Central memory CD4-positive, alpha-beta T cell (primary cell): Measurements from ENCODE around the gene ZNF275.
"Not testable (repeated sequence)": the region's sequence is repeated elsewhere in the genome, so short reads cannot be mapped to it uniquely, and the experiment has no call there.

Experiments used
- DNase-seq: peaks from one replicate; pipeline ENCODE4 v3.0.0; 2022
- total RNA-seq, 3 experiments: gene quantifications; one replicate each; lab custom pipeline; 2026; lab: John Stamatoyannopoulos, UW

Gene ZNF275, protein sequence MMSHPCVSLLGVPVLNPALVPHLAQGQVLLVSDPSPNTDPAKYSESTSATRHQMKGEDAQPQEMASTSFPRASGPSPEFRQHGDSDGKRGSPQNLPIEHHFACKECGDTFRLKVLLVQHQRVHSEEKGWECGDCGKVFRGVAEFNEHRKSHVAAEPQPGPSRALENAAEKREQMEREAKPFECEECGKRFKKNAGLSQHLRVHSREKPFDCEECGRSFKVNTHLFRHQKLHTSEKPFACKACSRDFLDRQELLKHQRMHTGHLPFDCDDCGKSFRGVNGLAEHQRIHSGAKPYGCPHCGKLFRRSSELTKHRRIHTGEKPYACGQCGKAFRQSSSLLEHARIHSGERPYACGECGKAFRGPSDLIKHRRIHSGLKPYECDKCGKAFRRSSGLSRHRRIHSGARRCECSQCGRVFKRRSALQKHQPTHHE
- 27.0 to 37.2 (median 32.5) reads per million in 3 experiments for total RNA-seq

GRCh38 chrX:153333821-153334653 is at the start of gene ZNF275:
Gene ZNF275, plus strand, starts transcription at chrX:153334153. Its CDS starts 2,527 bp downstream, at chrX:153336680.
- peak; percentile 81 for DNase-seq

GRCh38 chrX:153285678-153286077 is 48.3 kb upstream of the ZNF275 start:
- not testable (repeated sequence) for DNase-seq

- DNase-seq, result not testable (repeated sequence)
Measured at GRCh38 chrX:153288807-153289206, 45.1 kb upstream of the ZNF275 start.

DNA sequence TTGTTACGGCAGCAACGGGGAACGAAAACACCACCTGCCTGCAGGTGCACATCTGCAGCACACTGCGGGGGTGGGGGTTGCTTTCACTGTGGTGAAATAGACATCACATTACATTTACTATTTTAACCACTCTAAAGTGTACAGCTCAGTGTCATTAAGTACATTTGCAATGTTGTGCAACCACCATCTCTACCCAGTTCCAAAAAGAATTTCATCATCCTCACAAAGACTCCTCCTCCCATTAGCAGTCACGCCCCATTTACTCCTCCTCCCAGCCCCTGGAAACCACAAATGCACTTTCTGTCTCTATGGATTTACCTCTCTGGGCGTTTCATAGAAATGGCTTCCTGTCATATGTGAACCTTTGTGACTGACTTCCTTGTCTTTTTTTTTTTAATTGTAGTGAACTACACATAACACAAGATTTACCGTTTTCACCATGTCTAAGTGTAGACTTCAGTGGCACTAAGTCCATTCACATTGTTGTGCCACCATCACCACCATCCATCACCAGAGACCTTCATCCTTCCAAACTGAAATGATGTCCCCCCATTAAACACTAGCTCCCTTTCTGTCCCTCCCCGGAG is 40.4 kb upstream of the ZNF275 start:
- DNase-seq, result peak; percentile 2

- no peak for DNase-seq
Measured at GRCh38 chrX:153297376-153297775, 36.6 kb upstream of the ZNF275 start.

GRCh38 chrX:153299855-153300254 is 34.1 kb upstream of the ZNF275 start:
- DNase-seq, result no peak

DNA sequence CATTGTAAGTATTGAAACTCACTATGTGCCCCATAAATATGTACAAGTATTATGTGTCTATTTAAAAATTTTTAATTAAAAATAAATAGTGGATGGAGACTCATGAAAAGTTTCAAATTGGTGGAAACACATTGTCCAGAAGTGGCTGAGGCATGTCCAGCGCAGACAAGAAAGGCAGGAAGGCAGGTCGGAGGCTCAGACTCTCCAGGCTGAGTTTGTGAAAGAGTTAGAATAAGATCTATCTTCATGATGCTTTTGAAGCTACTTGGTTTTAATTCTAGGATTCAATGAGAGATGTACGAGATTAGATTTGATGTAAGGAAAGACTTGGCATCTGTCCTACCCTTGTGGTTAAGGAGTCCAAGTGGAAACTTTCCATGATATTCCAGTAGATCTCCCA is 32.2 kb upstream of the ZNF275 start:
- no peak for DNase-seq

DNA sequence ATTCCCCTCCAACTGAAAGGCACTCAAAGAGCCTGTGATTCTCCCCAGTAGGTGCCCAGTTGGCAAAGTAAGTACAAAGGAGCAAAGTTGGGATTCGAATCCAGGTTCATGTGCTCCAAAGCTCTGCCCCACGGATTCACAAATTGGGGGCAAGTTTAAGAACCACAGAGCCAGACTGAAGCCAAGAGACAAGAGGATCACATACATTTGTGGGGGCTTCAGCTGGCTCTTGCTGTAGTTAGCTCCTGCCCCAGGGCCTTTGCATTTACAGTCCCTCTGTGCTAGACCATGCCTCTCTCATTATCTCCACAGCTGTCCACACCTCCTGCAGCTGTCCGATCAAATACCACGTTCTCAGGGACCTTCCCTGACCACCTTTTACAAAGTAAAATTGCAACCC is 31.2 kb upstream of the ZNF275 start:
- DNase-seq, result no peak

GRCh38 chrX:153303276-153304262 is 30.4 kb upstream of the ZNF275 start:
- DNase-seq, result no peak

DNA sequence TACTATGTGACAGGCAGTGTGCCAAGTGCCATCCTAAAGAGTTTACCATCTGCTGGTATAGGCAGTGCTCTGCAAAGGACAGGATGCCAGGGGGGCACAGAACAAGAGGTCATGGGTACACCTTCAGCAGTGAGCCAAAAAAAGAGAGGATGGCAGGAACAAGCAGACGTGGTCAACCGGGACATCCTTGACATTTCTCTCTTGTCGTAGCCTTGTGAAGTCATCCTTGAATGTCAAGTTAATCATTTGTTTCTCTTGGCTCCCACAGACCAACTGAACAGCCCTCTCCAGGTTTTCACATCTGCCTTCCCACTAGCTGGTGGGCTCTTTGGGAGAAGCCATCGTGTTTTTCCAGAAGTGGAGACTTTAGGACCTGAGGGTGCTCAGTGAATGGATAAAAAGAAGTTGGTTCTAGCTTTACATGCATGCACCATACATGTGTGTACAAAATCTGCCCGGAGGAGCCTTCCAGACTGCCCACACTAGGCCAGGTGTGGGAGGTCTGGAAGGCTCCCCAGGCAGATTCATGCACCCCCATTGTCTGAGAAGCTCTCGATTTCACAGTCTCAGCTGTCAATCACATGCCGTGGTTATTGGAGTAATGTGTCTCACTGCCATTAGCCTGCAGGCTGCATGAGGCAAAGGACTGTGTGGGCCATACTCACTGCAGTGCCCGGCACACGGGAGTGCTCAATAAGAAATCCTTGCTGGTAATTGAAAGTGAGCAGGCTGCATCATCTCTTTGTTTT is 28.8 kb upstream of the ZNF275 start:
- DNase-seq, result no peak

- no peak for DNase-seq
Measured at GRCh38 chrX:153305972-153306371, 28.0 kb upstream of the ZNF275 start.

DNA sequence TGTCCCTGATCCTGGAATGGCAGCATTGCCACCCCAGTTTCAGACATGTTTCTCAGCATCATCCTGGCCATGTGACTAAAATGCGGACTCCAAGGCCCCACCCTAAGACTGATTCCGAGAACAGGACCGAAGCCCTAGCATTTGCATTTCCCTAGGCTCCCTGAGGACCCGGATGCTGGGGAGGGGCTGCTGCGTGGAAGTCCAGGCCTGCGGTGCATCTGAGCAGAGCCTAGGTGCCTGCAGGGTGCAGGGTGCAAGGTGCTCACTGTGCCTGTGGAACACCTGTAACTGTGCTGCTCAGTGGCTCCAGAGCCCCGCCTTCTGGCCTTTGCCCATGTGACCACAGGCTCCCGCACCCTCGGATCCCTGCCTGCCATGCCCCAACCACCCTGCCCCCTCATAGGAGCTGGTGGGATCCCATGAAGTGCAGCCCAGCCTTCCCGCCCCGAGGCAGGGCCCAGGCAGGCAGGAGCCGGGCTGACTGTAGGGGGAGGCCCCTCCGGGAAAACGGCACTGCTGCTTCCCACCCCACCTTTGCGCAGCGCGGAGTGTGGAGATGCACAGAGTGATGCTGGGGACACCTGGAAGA is 27.3 kb upstream of the ZNF275 start:
- no peak for DNase-seq

- DNase-seq, result no peak
Measured at GRCh38 chrX:153307276-153308178, 26.4 kb upstream of the ZNF275 start.

DNA sequence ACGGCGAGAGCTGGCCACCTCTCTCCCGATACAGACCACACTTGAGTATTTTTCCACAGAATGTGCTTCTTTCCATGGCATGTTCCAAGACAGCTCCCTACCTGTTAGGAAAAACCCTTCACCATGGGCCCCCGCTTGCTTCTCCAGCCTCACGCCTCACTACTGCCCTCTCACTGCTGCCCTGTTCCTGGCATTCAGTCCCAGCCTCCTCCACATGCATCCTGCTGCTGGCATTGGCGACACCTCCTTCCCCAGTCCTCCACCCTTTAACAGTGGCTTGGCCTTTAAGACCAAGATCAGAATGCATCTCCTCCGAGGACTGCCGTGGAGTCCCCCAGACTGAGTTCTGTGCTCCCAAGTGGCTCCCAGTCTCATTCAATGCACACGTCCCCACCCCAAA is 23.1 kb upstream of the ZNF275 start:
- no peak for DNase-seq

- no peak for DNase-seq
Measured at GRCh38 chrX:153312041-153312440, 21.9 kb upstream of the ZNF275 start.

DNA sequence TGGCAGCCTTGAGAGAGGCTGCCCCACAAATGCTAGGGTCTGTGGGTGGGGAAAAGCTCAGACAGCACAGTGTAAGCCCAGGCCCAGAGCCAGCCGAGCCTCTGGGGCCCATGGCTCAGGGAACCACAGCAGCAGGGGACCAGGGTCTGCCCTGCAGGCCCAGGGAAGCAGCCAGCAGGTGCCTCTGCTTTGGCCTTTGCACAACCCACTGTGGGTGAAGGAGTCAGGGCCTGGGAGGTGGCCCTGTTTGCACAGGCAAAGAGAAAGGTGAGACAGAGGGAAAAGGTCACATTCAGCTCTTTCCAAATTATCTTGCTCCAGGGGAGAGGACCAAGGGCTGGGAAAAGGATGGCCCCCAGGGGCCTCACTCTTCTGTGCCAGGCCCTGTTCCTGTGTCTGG is 21.1 kb upstream of the ZNF275 start:
- DNase-seq, result no peak

DNA sequence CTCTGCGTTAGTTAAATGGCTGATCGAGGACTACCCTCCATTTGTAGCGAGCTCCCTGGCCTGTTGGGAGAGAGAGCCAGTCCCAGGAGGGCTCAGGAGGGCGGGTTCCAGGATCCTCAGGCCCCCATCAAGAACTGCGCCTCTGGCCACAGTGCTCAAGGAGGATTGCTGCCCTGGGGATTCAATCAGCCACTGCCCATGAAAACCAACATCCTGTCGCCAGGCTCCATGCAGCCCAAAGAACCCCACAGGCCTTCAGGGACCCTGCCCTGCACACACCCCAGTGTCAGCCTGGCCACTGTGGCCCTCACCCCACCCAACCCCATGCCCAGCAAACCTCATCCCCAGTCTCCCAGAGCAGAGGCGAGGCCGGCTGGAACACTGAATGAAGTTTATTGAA is 16.6 kb upstream of the ZNF275 start:
- no peak for DNase-seq

DNA sequence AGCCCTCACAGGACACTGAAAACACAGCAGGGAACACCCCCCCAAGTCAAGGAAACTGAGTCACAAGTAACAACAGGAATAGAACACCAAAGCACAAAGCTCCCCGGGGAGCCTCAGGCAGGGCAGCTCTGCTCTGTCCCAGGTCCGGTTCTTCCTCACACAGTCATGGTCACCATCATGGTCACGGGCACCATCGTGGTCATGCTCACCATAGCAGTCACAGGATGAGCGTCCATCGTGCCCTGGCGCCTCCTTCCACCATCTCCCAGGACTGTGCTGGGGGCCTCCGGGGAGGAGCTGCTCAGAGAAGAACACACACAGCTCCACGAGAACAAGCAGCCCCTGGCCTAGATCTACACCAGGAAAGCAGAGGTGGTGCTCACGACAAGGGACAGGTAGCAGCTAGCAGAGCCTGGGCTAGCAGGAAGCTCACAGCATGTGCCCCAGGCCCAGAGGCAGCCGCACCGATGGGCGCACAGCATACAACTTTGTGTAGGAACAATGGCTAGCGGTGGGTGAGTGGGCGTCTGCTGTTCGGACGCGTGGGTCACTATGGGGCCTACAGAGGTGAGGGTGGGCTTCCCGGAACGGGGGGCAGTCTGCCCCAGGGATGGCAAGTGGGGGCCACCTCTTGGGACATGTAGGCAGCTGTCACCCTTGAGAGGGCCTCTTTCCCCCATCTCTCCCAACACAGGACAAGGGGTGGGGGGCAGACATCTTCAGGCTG is 15.8 kb upstream of the ZNF275 start:
- no peak for DNase-seq

- no peak for DNase-seq
Measured at GRCh38 chrX:153318811-153319210, 15.1 kb upstream of the ZNF275 start.
